Measurements from ENCODE around the gene BCL6B.

DNA sequence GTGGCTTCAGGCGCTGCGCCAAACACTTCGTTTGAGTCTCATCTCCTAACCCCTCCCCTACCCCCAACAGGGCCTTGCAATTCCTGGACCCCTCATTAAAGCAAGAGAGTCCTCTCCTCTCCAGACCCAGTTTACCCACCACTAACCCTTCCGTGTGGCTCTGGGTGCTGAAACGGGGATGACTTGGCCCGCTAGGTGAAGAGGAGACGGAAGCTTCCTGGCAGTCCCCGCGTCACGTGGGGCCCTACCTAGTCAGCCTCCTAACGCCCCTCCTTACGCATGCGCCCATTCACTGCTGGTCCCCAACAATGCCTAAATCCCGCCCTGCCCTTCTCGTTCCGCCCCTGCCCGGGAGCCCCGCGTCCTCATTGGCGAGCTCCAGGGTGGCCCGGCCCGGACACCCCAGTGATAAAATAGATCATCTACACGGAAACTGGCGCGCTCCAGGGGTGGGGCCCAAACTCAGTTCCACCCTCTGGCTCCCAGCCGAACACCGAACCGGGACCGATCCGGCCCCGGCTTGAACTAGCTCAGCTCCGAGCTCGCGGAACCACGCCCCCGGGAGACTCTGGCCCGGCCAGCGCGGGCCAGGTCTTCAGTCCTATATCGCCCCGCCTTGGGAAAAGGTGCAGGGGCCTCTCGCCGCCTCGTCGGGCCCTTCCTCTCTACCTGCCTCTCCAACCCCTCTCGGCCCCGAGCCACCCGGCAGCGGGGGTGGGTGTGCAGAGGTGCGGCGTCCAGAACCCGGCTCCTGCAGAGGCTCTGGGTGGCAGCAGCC lies 12.9 kb downstream of the BCL6B start, which contains the start of gene SLC16A13:
- TF ChIP-seq, protein P1, sequence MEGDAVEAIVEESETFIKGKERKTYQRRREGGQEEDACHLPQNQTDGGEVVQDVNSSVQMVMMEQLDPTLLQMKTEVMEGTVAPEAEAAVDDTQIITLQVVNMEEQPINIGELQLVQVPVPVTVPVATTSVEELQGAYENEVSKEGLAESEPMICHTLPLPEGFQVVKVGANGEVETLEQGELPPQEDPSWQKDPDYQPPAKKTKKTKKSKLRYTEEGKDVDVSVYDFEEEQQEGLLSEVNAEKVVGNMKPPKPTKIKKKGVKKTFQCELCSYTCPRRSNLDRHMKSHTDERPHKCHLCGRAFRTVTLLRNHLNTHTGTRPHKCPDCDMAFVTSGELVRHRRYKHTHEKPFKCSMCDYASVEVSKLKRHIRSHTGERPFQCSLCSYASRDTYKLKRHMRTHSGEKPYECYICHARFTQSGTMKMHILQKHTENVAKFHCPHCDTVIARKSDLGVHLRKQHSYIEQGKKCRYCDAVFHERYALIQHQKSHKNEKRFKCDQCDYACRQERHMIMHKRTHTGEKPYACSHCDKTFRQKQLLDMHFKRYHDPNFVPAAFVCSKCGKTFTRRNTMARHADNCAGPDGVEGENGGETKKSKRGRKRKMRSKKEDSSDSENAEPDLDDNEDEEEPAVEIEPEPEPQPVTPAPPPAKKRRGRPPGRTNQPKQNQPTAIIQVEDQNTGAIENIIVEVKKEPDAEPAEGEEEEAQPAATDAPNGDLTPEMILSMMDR (IDR thresholded peaks at IDR 0.05): peak in 2 of 3 donors; percentile 11 to 14
- TF ChIP-seq POLR2A (IDR thresholded peaks at IDR 0.05) (peak; percentile 24), POLR2AphosphoS5 (IDR thresholded peaks at IDR 0.05) (peak; percentile 50 to 90 (median 70))
